NT2/D1 (cell line): ENCODE data around the gene RGS17.

Source experiments
- SUZ12 ChIP-seq: IDR thresholded peaks from 2 replicates; pipeline ENCODE4 v1.6.1; 2011; ENCODE audit not compliant: insufficient read length, insufficient read depth; ENCODE audit errors: extremely low read depth
- YY1 ChIP-seq: IDR thresholded peaks from 2 replicates; pipeline ENCODE4 v1.6.1; 2011; ENCODE audit not compliant: insufficient read length, insufficient read depth
- ZNF274 ChIP-seq: IDR thresholded peaks from 2 replicates; pipeline ENCODE4 v1.6.1; 2011; ENCODE audit warnings: mild to moderate bottlenecking, low read depth, low read length

- TF ChIP-seq SUZ12 (no peak), YY1 (no peak), ZNF274 (no peak)
These were observed 147.2 kb downstream of the RGS17 start for GRCh38 chr6:152983637-152984512.
